GM12878 (cell line): ENCODE measurements around the gene HECTD4. TPM values are rescaled to one million over a fixed set of nuclear protein-coding genes. Genes with fewer than 3 reads are reported as not detected.

Source experiments
- ATAC-seq: fragments of 200-7000 bp; cut with Tn5 transposase; 3 replicates; pipeline ENCODE4 v1.9.1; 2020; ENCODE audit warnings: mild to moderate bottlenecking, moderate library complexity
- BruUV-seq: library from RNA; stranded (reverse); fragments of 400-500 nt; replicated peaks from 2 replicates; lab custom pipeline; 2021; lab: Mats Ljungman, UMichigan
- CTCF ChIA-PET: fragments of 300-600 bp; sonication (Branson Sonifier 250); formaldehyde crosslinking; extraction: SDS; loops from one replicate; lab custom pipeline; 2021; ENCODE audit warnings: inconsistent platforms; lab: Yijun Ruan, JAX
- POLR2A ChIA-PET: fragments of 350-600 bp; formaldehyde crosslinking; extraction: SDS; loops from one replicate; lab custom pipeline; 2021; ENCODE audit warnings: inconsistent platforms; lab: Charles Lee
- RAD21 ChIA-PET: fragments of 300-600 bp; sonication (Branson Sonifier 250); formaldehyde crosslinking; loops from one replicate; lab custom pipeline; 2023; ENCODE audit warnings: antibody characterized with exemption; ENCODE audit not compliant: unreplicated experiment; lab: Charles Lee
- SMC1A ChIA-PET: fragments of 300-600 bp; sonication (Branson Sonifier 250); formaldehyde crosslinking; loops from one replicate; lab custom pipeline; 2023; ENCODE audit not compliant: unreplicated experiment, uncharacterized antibody; lab: Charles Lee
- DNase-seq: peaks from one replicate; pipeline ENCODE4 v3.0.0-alpha.2; 2011; ENCODE audit warnings: low read depth, low spot score
- FAIRE-seq: peaks from 3 replicates; lab custom pipeline; 2011; peaks lifted over from hg19 to GRCh38; lab: Jason Lieb, UNC
- H2AFZ ChIP-seq: 2 replicates; pipeline ENCODE4 v1.6.0; 2011; ENCODE audit warnings: low read depth, low read length, control low read depth; ENCODE audit not compliant: control insufficient read depth
- H3K27ac ChIP-seq: 2 replicates; pipeline ENCODE4 v1.5.1; 2011; ENCODE audit warnings: control low read depth; ENCODE audit not compliant: control insufficient read depth, insufficient read depth
- H3K27me3 ChIP-seq, 2 experiments: replicated peaks in 1 of 2; 2 replicates each; pipeline versions ENCODE4 v1.6.0 to v1.6.1; 2011; ENCODE audit warnings: low read length in 1 of 2; ENCODE audit not compliant: control insufficient read depth in 2 of 2, insufficient read depth in 2 of 2
- H3K36me3 ChIP-seq, 2 experiments: 2 replicates each; pipeline ENCODE4 v1.5.1; 2011; ENCODE audit warnings: low read length in 1 of 2; ENCODE audit not compliant: control insufficient read depth in 2 of 2, insufficient read depth in 2 of 2
- H3K4me1 ChIP-seq: 2 replicates; pipeline ENCODE4 v1.6.1; 2011; ENCODE audit warnings: mild to moderate bottlenecking, low read length, moderate library complexity, mixed read lengths; ENCODE audit not compliant: control insufficient read depth, insufficient read depth
- H3K4me2 ChIP-seq: 2 replicates; pipeline ENCODE4 v1.6.0; 2011; ENCODE audit warnings: control low read depth; ENCODE audit not compliant: control insufficient read depth, insufficient read depth
- H3K4me3 ChIP-seq: fragments of 200-600 bp; sonication (generic); 2 replicates; pipeline ENCODE4 v1.5.1; 2016
- H3K79me2 ChIP-seq: 2 replicates; pipeline ENCODE4 v1.6.0; 2011; ENCODE audit warnings: low read length; ENCODE audit not compliant: control insufficient read depth, insufficient read depth
- H3K9ac ChIP-seq: 2 replicates; pipeline ENCODE4 v1.8.0; 2011; ENCODE audit warnings: low read length, control low read depth, mixed read lengths; ENCODE audit not compliant: control insufficient read depth, insufficient read depth
- H3K9me3 ChIP-seq: replicated peaks from 3 replicates; pipeline ENCODE4 v1.5.1; 2011; ENCODE audit warnings: mild to moderate bottlenecking, low read length; ENCODE audit not compliant: control insufficient read depth, insufficient read depth
- H4K20me1 ChIP-seq: 2 replicates; pipeline ENCODE4 v1.6.0; 2011; ENCODE audit not compliant: control insufficient read depth, insufficient read depth
- BCL11A ChIP-seq: IDR thresholded peaks from 2 replicates; pipeline ENCODE4 v1.6.1; 2011; ENCODE audit warnings: low read depth, low read length
- EZH2 ChIP-seq: IDR thresholded peaks from 2 replicates; pipeline ENCODE4 v1.6.1; 2012; ENCODE audit warnings: low read depth, mild to moderate bottlenecking, control low read depth, inconsistent platforms, low read length, borderline replicate concordance; ENCODE audit not compliant: control insufficient read depth
- IKZF1 ChIP-seq: fragments of 450-650 bp; conservative IDR thresholded peaks from 2 replicates; pipeline ENCODE4 v1.6.1; 2017; ENCODE audit warnings: antibody characterized with exemption, mild to moderate bottlenecking
- MEF2B ChIP-seq: fragments of 450-650 bp; IDR thresholded peaks from 2 replicates; pipeline ENCODE4 v1.6.1; 2018; ENCODE audit warnings: mild to moderate bottlenecking, moderate library complexity; ENCODE audit not compliant: partially characterized antibody, poor library complexity, severe bottlenecking
- NFYB ChIP-seq: IDR thresholded peaks from 2 replicates; pipeline ENCODE4 v1.6.1; 2011; ENCODE audit warnings: low read depth, mild to moderate bottlenecking, low read length, improper control_type of control experiment, moderate library complexity; ENCODE audit not compliant: insufficient read depth
- SMARCA5 ChIP-seq: fragments of 450-650 bp; IDR thresholded peaks from 2 replicates; pipeline ENCODE4 v1.6.1; 2017; ENCODE audit warnings: mild to moderate bottlenecking
- ZZZ3 ChIP-seq: IDR thresholded peaks from 2 replicates; pipeline ENCODE4 v1.6.1; 2011; ENCODE audit warnings: low read depth; ENCODE audit not compliant: control insufficient read depth, insufficient read length
- WGBS: methylation state at CpG from one replicate; pipeline ENCODE4 v1.1.6; 2016; ENCODE audit warnings: low lambda C conversion rate; ENCODE audit not compliant: insufficient replicate concordance, insufficient coverage; ENCODE audit errors: missing lambda C conversion rate; 5-methylcytosine and 5-hydroxymethylcytosine counted together
- in situ Hi-C: fragments of 300-500 bp; cut with MboI; formaldehyde crosslinking; loops from 9 replicates; pipeline ENCODE4 v1.14.3; 2018; ENCODE audit warnings: mixed read lengths
- intact Hi-C: fragments of 100-400 bp; cut with micrococcal nuclease; formaldehyde crosslinking; loops from one replicate; pipeline ENCODE4 v1.14.2; 2022; ENCODE audit not compliant: unreplicated experiment
- polyA plus RNA-seq, 11 experiments: library from polyadenylated mRNA; depleted of rRNA in 4 of 11; unstranded in 6 of 11; stranded (reverse) in 5 of 11; fragments of >200 nt; fragmentation: Nextera tagmentation in 4 of 11; fragmentation: Illumina TruSeq in 1 of 11; extraction: Ambion mirVana in 4 of 11; extraction: Trizol in 1 of 11; gene quantifications; 1 replicate in 1 of 11; 2 replicates in 10 of 11; pipeline versions ENCODE4 v1.2.1 to v1.2.3, GENCODE V29; 2011 to 2016; ENCODE audit warnings: inconsistent platforms in 2 of 11, missing spikeins in 2 of 11, low read depth in 1 of 11
- total RNA-seq, 4 experiments: library from RNA; depleted of rRNA in 3 of 4; stranded (reverse); fragments of >200 nt in 3 of 4; fragmentation: Illumina TruSeq in 1 of 4; extraction: Trizol in 1 of 4; gene quantifications; 2 replicates each; pipeline versions ENCODE4 v1.2.1 to v1.2.3, GENCODE V29; 2013 to 2021
- TF ChIP-seq, protein P1 (sequence below): fragments of 450-650 bp; IDR thresholded peaks from 2 replicates; pipeline ENCODE4 v1.6.1; 2017; ENCODE audit warnings: mild to moderate bottlenecking, low read depth, inconsistent platforms; ENCODE audit not compliant: poor library complexity, severe bottlenecking

Gene HECTD4
- total and polyA plus RNA-seq, 10 of the 15 experiments (the other 5 are each of a cell fraction or from before 2014, with no cell fraction given) = 5.8 to 43.9 (median 17.9) TPM

GRCh38 chr12:112288638-112289037 lies 93.6 kb downstream of the HECTD4 start:
- intact Hi-C loops = no loop called here
- H3K4me2 ChIP-seq = no peak overlapping the region
- WGBS = 100% methylated on average over 1 of the region's 1 CpG
- no peak for DNase-seq
- CTCF ChIA-PET = interaction anchor here (1.4 kb wide), 1 partner anchor 10 kb away, joined by 6 read pairs; no protein-coding TSS in a partner anchor
- no peaks in the 10 kb centered on the region for H3K79me2 ChIP-seq
- no peak overlapping the region for H3K4me3 ChIP-seq
- POLR2A ChIA-PET = interaction anchor here (0.6 to 1.2 kb wide), 2 partner anchors 11 to 96 kb away, joined by 4 to 5 read pairs; no protein-coding TSS in a partner anchor
- peaks cover 4% of the 10 kb centered on the region; the same call in 2 of the 3 replicates for H3K9me3 ChIP-seq
- RAD21 ChIA-PET = no interaction called here
- H3K27me3 ChIP-seq = no peaks in the 10 kb centered on the region
- no peak for FAIRE-seq
- no peak for ATAC-seq
- H3K36me3 ChIP-seq = peaks cover 3 to 6% of the 10 kb centered on the region in 2 experiments
- TF ChIP-seq EZH2 = no peak
- SMC1A ChIA-PET = interaction anchor here (0.8 to 1.5 kb wide), 3 partner anchors 10 to 98 kb away, joined by 3 to 4 read pairs (median 4); no protein-coding TSS in a partner anchor
- no peak overlapping the region for H3K27ac ChIP-seq
- no peaks in the 10 kb centered on the region for H3K4me1 ChIP-seq
- BruUV-seq = no TSS peak
- no peak overlapping the region for H2AFZ ChIP-seq
- no peak overlapping the region for H3K9ac ChIP-seq
- in situ Hi-C loops = no loop called here
- no peaks in the 10 kb centered on the region for H4K20me1 ChIP-seq

DNA sequence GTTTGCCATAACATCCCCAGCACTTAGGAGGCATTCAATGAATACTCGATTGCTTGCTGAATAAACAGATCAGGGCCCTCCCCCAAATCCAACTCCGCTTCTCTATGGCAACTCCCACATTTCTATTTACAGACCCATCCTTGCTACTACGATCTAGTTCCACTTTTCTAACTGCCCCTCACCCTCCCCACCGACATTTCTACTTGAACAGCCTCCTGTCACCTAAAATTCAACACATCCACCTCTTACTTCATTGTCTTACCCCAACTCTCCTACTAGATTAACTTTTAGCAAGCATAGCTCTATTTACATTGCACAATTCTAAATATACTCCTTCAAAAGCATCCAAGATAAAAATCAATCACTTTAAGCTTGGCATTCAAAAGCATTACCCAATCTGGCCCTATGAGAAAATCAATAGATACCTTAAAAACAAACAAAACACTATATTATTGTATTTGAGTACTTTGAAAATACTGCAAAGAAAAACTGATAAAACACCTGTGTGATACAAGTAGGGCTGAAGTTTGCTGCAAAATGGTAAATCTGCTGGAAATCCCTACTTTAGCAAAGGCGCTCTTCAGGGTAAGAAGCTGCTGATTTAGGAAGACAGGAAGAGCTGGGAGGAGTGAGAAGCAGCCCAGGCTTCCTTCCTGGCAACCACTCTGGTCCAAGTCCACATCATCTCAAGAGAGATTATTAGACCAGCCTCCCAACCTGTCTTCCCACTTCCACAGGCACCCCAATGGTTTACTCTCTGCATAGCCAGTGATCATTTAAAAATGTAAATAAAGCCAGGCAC lies 96.4 kb downstream of the HECTD4 start:
- no TSS peak for BruUV-seq
- intact Hi-C loops (no loop called here), in situ Hi-C loops (no loop called here)
- WGBS = 97% methylated on average over 5 of the region's 5 CpGs
- Histone ChIP-seq H3K4me3 (no peak overlapping the region), H3K27me3 (no peaks in the 10 kb centered on the region), H2AFZ (no peak overlapping the region), H3K79me2 (no peaks in the 10 kb centered on the region), H4K20me1 (no peaks in the 10 kb centered on the region), H3K9me3 (peaks cover 4% of the 10 kb centered on the region; the same call in 2 of the 3 replicates), H3K9ac (no peak overlapping the region), H3K4me1 (no peaks in the 10 kb centered on the region), H3K27ac (no peak overlapping the region), H3K4me2 (no peak overlapping the region), H3K36me3 (peaks cover 3 to 6% of the 10 kb centered on the region in 2 experiments)
- TF ChIP-seq ZZZ3 (no peak), IKZF1 (no peak), EZH2 (no peak), BCL11A (no peak), SMARCA5 (no peak), MEF2B (no peak), NFYB (no peak)
- TF ChIP-seq, protein P1, sequence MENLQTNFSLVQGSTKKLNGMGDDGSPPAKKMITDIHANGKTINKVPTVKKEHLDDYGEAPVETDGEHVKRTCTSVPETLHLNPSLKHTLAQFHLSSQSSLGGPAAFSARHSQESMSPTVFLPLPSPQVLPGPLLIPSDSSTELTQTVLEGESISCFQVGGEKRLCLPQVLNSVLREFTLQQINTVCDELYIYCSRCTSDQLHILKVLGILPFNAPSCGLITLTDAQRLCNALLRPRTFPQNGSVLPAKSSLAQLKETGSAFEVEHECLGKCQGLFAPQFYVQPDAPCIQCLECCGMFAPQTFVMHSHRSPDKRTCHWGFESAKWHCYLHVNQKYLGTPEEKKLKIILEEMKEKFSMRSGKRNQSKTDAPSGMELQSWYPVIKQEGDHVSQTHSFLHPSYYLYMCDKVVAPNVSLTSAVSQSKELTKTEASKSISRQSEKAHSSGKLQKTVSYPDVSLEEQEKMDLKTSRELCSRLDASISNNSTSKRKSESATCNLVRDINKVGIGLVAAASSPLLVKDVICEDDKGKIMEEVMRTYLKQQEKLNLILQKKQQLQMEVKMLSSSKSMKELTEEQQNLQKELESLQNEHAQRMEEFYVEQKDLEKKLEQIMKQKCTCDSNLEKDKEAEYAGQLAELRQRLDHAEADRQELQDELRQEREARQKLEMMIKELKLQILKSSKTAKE = no peak
- POLR2A ChIA-PET = no interaction called here
- SMC1A ChIA-PET = no interaction called here
- RAD21 ChIA-PET = no interaction called here
- FAIRE-seq = no peak
- CTCF ChIA-PET = no interaction called here
- ATAC-seq = no peak
- DNase-seq = no peak
